AML-193 (cell line): ENCODE data around the gene NR1I3.

ENCODE experiments used
- DNase-seq, 2 experiments: peaks; one replicate each; lab custom pipeline; 2025; lab: John Stamatoyannopoulos, UW

The NR1I3 gene

GRCh38 chr1:161196111-161196510, 41.9 kb downstream of the NR1I3 start:
- no peak for DNase-seq

- DNase-seq: no peak
Observed at GRCh38 chr1:161195171-161195570, 42.8 kb downstream of the NR1I3 start.

- no peak for DNase-seq
Observed at GRCh38 chr1:161193561-161194235, 44.3 kb downstream of the NR1I3 start.

GRCh38 chr1:161192476-161193465, 45.2 kb downstream of the NR1I3 start:
- peak; percentile 73 to 79 for DNase-seq

- DNase-seq: no peak
Observed at GRCh38 chr1:161191971-161192370, 46.0 kb downstream of the NR1I3 start.

- DNase-seq: no peak
Observed at GRCh38 chr1:161190962-161191521, 47.0 kb downstream of the NR1I3 start.

- no peak for DNase-seq
Observed at GRCh38 chr1:161189036-161189435, 49.0 kb downstream of the NR1I3 start.

GRCh38 chr1:161188381-161188780, 49.6 kb downstream of the NR1I3 start:
- no peak for DNase-seq

GRCh38 chr1:161187311-161187710, 50.7 kb downstream of the NR1I3 start:
- no peak for DNase-seq

- peak; percentile 74 to 81 for DNase-seq
Observed at GRCh38 chr1:161185732-161186311, 52.2 kb downstream of the NR1I3 start.

- DNase-seq: peak; percentile 95 to 96
Observed at GRCh38 chr1:161185282-161185682, 52.7 kb downstream of the NR1I3 start.

- DNase-seq: no peak
Observed at GRCh38 chr1:161182214-161182613, 55.8 kb downstream of the NR1I3 start.

- DNase-seq: no peak
Observed at GRCh38 chr1:161180639-161181038, 57.4 kb downstream of the NR1I3 start.

GRCh38 chr1:161179698-161180097, 58.3 kb downstream of the NR1I3 start:
- no peak for DNase-seq
